Measurements from ENCODE around the gene WNK1.
"Not testable (repeated sequence)": the region's sequence is repeated elsewhere in the genome, so short reads cannot be mapped to it uniquely, and the experiment has no call there.

The WNK1 gene

DNA sequence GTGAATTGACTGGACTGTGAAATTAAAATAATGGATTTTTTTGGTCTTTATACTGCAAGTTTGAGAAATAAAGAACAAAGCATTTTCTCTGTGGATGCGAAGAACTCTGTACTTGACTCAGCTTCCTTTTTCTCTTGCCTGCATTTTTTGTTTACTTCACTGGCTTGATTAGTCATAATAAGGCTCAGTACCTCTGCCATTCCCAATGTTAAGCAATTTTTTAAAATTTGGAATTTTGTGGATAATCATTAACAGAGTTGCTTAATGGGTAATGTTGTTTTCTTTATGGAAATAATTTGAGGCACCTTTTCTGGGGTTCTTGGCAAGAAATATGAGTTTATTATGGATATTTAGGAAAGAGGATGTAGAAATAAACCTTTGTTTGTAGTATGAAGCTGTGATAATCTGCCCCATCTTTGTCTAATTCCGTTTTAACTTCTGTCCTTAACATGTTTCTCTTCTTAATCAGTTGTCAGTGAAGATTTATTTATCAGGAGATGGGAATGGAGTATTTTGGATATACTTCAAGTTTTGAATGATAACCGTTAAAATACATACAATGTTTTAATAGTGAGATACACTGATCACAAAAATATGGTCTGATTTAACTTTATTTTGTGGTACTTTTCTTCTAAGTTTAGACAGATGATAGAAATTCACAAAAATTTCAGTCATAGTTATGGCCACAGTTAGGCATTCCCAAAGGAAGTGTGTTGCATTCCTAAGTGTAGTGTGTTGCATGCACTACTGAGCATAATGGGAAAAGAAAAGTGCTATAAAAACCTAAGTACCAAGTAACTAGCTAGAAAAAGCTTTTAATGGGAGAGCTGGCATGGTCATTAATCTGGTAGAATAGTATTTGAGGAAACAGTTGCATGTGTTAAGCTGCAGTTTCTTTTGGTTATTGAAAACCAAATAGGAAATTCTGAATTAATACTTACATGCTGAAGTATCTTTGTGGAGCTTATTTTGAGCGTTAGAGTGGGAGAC, 27.7 kb downstream of the WNK1 start:
- peak; percentile 55 for DNase-seq (ENCODE audit: low read depth)

DNA sequence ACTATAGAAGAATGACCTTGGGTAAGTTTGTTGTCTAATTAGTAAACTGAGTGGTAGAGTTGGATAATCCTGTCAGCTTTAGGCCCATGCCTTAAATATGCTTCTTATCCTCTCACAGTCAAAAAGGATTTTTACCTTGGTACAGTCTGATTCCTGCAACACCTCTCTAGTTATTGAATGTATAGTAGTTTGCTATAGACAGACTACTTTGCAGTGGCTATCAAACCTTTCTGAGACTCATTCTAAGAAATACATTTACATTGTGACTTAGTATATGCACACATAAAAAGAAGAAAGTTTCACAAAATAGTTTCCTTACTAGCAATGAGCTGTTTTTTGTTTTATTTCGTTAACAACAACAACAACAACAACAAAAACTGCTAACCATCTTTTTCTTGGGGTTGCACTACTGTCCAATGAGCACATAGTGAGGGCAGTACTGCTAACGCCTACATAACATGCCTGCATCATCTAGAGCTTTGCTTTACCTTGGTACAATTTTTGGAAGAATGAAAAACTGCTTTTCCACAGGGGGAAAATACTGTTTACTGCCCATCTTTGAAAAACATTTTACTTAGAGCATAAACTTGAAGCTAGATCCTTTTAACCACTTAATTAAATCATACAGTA, 28.5 kb downstream of the WNK1 start:
- no peak for DNase-seq (ENCODE audit: low read depth)

DNA sequence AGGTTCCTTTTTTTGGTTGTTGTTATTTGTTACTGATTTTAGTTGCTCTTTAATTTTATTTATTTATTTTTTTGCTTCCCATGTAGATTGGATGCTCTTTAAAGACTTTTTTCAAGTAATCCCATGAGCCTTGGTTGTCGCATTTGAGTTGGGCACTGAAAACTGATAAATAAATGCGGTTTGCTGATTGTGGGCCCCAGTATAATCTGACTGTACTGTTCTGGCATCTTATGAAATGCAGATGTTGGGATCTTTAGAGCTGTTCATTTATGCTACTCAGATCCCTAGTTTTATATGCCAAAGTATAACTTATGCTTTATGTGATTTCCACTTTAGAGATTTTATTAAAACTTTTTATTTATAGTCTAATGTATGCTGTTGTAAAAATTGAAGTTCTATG, 33.3 kb downstream of the WNK1 start:
- no peak for DNase-seq (ENCODE audit: low read depth)

DNA sequence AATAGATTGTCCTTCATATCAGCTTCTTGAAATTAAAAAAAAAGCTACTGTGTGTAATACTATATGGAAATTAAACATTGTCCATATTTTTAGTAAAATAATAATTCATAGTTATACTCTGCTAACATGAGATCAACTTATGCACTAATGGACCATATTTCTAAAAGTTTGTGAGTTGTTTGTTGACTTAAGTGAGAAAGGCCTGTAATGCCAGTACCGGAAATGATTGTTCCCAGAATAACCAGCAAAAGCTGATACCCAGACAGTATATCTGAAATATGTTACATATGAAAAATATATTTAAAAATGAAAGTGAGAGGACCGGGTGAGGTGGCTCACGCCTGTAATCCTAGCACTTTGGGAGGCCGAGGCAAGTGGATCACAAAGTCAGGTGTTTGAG, 35.9 kb downstream of the WNK1 start:
- no peak for DNase-seq (ENCODE audit: low read depth)

DNA sequence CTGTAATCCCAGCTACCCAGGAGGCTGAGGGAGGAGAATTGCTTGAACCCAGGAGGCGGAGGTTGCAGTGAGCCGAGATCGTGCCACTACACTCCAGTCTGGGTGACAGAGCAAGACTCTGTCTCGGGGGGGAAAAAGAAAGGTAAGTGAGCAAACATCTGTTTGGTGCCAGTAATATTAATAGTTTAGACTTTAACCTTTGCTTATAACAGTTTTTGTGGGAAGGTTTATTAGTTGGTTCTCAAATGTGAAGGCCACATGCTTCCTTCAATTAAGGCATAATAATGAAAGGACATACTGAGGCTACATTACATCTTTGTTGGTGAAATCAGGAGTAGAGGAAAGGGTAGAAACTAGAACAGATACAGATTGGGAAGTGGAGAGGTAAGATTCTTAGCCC, 36.4 kb downstream of the WNK1 start:
- DNase-seq (ENCODE audit: low read depth), result not testable (repeated sequence)

DNA sequence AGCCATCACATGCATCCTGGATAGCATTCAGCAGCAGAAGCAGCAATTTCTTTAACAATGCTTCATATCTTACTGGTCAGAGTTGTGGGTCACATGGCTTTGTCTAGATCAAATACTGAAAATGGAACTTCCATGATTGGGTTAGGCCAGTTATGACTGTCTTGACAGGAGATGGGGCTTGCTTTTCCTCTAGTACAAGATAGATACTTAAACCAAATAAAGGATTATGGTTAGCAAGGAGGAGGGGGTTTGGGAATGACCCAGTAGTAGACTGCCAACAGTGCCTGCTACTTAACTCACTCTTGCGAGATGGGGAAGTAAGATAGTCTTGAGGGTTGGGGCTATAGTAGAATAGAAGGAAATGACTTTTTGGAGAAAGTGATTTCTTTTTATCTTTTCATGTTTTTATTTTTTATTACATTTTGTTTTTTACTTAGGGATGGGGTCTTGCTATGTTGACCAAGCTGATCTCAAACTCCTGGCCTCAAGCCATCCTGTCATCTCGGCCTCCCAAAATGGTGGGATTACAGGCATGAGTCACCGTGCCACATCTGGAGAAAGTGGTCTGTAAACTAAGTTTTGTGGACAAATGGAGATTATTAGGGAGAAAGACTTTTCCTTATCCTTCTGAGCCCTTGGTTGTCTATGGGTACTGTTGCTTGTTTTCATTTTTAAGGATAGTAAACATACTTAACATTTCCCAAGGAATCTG, 37.6 kb downstream of the WNK1 start:
- DNase-seq (ENCODE audit: low read depth), result no peak

DNA sequence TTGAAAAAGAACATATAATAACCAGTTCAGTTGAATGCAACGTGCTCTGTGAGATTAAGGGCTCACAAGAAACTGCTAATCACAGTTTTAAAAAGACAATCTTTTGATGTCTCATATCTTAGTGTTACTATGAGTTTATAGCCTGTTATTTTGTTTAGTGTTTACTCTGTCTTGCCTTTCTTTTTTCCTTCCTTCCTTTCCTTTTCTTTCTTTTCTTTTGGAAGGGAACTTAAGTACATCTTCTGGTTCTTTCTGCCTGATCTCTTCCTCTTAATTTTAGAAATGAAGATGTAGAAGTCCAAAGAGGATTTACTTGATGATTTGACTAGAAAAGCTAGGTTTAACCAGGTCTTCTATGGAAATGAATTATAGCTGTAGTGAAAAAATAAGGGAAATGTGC, 38.2 kb downstream of the WNK1 start:
- DNase-seq (ENCODE audit: low read depth), result no peak

DNA sequence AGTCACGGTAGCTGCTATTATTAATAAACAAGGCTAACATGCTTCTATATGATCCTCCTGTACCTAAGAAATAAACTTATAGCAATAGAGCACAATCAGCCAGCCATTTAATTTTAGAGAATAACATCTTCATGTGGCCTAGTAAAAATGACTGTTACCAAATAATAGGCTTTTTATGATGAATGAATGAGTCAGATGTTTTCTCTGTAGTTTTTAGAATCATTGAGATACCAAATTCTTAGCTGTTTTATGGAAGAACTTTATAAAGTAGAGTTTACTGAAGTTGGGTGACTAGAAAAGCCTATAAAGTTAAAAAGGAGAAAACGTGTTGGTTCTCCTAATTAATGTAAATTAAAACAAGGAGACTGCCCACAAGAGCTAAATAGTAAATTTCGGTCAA, 40.7 kb downstream of the WNK1 start:
- no peak for DNase-seq (ENCODE audit: low read depth)

DNA sequence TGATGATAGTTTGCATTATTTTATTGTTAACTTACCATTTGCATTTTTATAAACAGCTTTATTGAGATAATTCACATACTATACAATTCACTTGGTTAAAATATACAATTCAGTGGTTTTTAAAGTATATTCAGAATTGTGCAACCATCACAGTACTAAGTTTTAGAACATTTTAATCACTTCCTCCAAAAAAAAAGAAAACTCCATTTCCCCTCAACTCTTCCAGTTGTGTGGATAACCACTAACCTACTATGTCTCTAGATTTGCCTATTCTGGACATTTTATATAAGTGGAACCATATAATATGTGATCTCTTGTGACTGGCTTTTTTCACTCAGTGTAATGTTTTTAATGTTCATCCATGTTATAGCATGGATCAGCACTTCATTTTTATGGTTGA, 41.3 kb downstream of the WNK1 start:
- DNase-seq (ENCODE audit: low read depth), result no peak

DNA sequence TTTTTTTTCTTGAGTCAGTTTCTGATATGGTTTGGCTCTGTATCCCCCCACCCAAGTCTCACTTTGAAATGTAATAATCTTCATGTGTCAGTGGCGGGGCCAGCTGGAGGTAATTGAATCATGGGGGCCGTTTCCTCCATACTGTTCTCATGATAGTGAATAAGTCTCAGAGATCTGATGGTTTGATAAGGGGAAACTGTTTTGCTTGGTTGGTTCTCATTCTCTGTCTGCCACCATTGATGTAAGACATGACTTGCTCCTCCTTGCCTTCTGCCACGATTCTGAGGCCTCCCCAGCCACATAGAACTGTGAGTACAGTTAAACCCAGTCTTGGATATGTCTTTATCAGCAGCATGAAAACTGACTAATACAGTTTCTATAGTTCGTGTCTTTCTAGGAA, 42.9 kb downstream of the WNK1 start:
- DNase-seq (ENCODE audit: low read depth), result no peak

DNA sequence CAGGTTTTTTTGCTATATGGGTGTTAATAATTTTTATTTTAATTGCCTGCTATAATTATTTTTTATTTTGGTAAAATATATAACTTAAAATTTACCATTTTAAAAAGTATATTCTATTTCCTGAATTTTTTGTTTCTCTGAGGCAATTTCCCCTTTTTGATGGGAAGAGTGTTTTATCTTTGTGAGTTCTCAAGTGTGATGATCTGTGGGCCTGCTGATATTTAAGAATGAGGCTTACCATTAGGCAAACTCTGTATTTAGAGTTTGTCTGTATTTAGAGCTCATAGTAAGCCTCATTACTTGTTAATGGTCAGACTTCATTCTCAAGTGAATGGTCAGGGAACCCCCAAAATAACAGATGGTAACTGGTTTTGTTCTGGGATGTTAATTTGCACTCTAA, 48.0 kb downstream of the WNK1 start:
- DNase-seq (ENCODE audit: low read depth), result no peak

DNA sequence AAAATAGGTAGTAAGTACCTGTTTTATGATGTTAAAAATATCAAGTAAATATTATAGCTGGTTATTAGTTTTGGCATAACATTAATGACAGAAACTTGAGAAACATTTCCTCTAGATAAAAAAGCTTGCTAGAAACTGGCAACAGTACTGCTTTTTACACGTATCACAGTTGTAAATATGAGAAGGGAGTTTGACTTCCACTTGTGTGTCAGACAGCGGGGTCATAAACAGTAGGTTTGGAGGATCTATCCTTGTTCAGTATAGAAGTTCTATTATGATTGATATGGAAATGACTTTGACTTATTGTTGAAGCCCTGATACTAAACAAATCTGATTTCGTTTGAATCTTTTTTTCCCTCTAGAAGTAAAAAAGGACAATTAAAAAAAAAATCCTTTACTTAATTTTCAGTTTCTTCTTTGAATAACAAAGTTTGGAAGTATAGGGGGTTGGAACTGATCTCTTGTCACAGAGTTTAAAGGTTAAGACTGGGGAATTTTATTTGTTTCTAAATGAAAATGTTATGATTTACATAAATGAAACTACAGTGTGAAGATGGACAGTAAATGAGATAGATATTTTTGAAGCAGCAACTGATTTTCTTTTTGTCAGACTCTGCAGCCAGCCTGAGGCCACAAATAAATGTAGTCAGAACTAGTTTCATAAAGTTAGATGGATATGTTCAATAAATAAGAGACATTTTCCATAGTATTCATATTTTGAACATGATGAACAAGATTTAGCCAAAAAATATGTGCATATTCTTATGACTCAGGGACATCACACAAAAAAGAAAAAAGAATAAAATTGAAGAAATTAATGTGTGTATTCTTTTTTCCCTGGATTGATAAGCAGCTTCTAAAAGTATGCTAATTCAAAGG, 50.1 kb downstream of the WNK1 start:
- DNase-seq (ENCODE audit: low read depth), result no peak

DNA sequence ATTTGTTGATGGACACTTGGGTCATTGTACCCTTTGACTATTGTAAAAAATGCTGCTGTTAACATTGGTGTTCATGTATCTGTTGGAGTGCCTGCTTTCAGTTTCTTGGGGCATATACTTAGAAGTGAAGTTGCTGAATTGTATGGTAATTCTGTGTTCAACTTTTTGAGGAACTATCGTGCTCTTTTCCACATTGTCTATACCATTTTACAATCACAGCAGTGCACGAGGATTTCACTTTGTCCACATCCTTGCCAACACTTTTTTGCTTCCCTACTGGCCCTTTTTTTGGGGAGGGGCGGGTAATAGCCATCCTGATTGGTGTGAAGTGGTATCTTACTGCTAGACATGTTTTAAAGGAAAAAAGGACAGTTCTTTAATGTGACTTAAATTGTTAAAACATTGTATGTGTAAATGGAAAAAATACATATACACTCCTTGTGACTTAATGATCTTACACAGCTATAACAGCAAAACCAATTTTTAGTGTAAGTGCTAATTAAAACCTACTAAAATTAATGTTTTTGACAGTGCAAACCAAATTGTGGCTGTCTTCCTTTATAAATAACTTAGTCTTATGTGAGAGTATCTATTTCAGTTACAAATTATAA, 52.7 kb downstream of the WNK1 start:
- DNase-seq (ENCODE audit: low read depth), result no peak

DNA sequence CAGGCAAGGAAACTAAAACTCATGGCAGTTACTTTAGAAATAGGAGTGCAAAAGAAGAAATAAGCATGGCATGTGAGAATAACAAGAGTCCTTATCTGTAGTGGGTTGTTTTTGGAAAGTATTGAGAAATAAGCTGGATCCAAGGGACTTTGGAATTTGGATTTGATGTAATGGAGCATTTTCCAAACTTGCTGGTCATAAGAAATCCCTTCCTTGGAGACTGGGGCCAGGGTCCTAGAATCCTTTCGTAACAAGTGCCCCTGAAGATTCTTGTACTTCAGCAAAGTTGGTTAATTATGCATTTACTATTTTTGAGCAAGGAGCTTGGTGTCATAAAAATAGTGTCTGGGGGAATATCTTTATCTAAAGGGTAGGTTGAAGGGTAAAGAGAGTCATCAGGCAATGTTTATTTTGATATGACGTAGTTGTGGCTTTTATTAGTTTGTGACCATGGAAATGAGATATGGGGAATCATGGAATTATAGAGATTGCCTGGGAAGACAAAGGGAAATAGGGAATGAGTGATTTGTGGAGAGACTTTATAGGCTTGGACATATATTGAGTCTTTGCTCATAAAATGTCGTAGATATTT, 53.9 kb downstream of the WNK1 start:
- no peak for DNase-seq (ENCODE audit: low read depth)

DNA sequence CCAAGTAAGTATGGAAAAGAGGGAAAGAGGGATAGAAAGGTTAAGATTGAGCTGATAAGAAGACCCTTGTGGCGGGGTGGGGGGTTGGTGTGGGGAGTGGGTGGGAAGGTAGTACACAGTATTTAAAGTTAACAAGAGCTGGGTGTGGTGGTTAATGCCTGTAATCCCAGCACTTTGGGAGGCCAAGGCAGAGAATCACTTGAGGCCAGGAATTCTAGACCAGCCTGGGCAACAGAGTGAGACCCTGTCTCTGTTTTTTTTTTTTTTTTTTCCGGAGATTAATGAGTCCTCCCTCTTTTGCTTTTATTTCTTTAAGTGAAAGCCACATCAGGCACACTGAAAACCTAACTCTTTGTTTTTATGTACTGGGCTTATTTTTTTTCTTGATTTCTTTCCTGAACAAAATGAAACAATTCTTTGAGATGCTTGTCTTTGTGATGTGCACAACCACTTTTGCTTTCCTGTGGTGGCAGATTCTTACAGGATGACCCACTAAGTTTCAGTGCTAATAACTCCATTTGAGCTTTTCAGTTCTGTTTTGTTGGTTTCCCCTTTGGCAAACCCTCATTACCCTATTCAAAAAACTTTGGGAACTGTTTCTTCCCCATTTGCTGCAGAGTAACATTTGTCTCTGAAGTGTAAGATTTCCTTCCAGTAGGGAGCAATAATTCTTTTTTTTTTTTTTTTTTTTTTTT, 54.8 kb downstream of the WNK1 start:
- DNase-seq (ENCODE audit: low read depth), result no peak

DNA sequence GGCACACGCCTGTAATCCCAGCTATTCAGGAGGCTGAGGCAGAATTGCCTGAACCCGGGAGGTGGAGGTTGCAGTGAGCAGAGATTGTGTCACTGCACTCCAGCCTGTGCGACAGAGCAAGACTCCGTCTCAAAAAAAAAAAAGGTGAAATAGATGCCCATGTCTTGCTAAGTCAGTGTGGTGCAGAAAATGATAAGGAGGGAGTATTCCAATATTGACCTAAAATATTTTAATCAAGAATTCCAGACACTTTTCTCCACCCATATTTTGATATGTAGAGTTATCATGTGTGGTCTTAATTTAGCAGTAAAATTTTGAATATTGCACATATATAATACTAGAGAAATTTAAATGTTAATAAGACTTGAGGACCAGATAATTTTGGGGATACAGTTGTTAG, 57.7 kb downstream of the WNK1 start:
- DNase-seq (ENCODE audit: low read depth), result no peak

DNA sequence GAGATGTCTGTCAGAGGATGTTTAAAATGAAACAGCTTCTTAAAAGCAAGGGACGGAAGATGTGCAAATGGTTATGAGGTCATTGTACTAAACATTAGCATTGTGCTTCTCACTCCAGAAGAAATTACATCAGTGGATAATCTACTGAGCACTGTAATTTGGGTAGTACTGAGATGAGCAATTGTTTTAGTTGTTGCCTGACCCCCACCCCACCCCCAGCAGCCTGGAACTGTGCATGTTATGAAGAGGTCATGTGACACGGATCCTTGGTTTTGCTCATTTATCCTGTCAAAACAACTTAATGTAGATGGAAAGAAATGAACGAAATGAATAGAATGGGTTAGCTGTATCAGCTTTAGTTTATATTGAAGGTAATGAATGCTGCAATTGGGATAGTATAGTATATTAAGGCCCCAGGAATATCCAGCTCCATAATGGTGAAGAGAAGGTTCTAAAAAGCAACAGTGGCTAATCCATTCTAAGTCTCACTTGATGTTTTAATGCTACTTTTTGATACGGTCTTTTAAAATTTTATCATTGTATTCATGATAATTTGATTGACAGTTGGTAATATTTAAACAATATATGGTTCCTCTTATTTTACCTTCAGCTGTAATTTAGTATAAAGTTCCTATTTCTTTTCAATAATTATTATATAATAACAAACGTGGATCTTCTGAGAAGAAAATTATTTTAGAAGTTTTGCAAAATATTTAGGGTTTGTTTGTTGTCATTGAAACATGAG, 58.5 kb downstream of the WNK1 start:
- no peak for DNase-seq (ENCODE audit: low read depth)

DNA sequence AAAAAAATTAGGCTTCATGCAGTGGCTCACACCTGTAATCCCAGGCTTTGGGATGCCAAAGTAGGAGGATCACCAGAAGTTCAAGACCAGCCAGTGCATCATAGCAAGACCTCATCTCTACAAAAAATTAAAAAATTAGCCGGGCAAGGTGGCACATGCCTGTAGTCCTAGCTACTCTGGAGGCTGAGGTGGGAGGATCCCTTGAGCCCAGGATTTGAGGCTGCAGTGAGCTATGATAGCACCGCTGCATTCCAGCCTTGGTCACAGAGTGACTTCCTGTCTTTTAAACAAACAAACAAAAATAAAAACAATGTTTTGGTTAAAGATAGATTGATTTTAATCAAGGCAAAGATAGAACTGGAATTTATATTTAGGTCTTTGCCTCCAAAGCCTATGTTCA, 60.6 kb downstream of the WNK1 start:
- DNase-seq (ENCODE audit: low read depth), result no peak

DNA sequence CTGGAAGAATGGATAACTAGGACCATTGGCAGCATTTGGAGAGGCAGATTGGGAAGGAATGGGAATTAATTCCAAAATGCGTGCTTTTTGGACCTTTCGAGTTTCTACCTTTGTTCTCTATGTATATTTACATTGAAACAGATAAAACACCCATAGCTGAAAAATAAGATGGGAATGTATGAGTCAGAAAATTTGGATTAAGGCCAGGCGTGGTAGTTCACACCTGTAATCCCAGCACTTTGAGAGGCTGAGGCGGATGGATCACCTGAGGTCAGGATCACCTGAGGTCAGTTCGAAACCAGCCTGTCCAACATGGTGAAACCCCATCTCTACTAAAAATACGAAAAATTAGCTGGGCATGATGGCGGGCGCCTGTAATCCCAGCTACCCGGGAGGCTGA, 65.1 kb downstream of the WNK1 start:
- not testable (repeated sequence) for DNase-seq (ENCODE audit: low read depth)

Measured in GM04504 (cell line).